A549 (cell line): Measurements from ENCODE around the gene PIM3. TPM values are rescaled to one million over a fixed set of nuclear protein-coding genes. Genes with fewer than 3 reads are reported as not detected.
A peak's percentile ranks its signal among the peaks of the same experiment; 100 is the strongest.

Experiments
- ATAC-seq, 2 experiments: fragments of 200-7000 bp in 1 of 2; fragments of >200 bp in 1 of 2; cut with Nextera tagmentation in 1 of 2; cut with Tn5 transposase in 1 of 2; 3 replicates each; pipeline versions ENCODE4 v1.8.0 to v1.9.1; 2018 to 2020; ENCODE audit warnings: mild to moderate bottlenecking in 1 of 2, moderate library complexity in 1 of 2
- CTCF ChIA-PET: fragments of 300-600 bp; sonication (Branson Sonifier 250); formaldehyde crosslinking; extraction: SDS; loops from one replicate; lab custom pipeline; 2021; ENCODE audit warnings: antibody characterized with exemption, inconsistent platforms; lab: Yijun Ruan, JAX
- POLR2A ChIA-PET: fragments of 350-600 bp; formaldehyde crosslinking; extraction: SDS; loops from one replicate; lab custom pipeline; 2021; ENCODE audit warnings: antibody characterized with exemption, inconsistent platforms; lab: Yijun Ruan, JAX
- DNase-seq, 2 experiments: peaks; one replicate each; pipeline versions ENCODE4 v3.0.0 to v3.0.0-alpha.2; 2011 to 2016; ENCODE audit warnings: low read depth in 1 of 2, low spot score in 1 of 2
- FAIRE-seq: peaks from 2 replicates; lab custom pipeline; 2011; peaks lifted over from hg19 to GRCh38; lab: Jason Lieb, UNC
- H3K27ac ChIP-seq, 2 experiments: fragments of >200 bp; sonication (Bioruptor Twin); formaldehyde crosslinking; 3 replicates each; pipeline ENCODE4 v1.5.1; 2016 to 2017
- H3K4me1 ChIP-seq: fragments of >200 bp; sonication (Bioruptor Twin); formaldehyde crosslinking; 3 replicates; pipeline ENCODE4 v1.6.1; 2016
- H3K4me2 ChIP-seq: fragments of >200 bp; sonication (Bioruptor Twin); formaldehyde crosslinking; 3 replicates; pipeline ENCODE4 v1.6.1; 2016
- H3K4me3 ChIP-seq: fragments of >200 bp; sonication (Bioruptor Twin); formaldehyde crosslinking; 3 replicates; pipeline ENCODE4 v1.5.1; 2016
- H3K9me3 ChIP-seq: fragments of >200 bp; sonication (Bioruptor Twin); formaldehyde crosslinking; 3 replicates; pipeline ENCODE4 v1.6.1; 2016
- ATOH8 ChIP-seq: fragments of 250-450 bp; sonication (Bioruptor Pico); IDR thresholded peaks from 2 replicates; pipeline ENCODE4 v1.5.0; 2020; ENCODE audit warnings: low read depth, mild to moderate bottlenecking, moderate library complexity
- EHMT2 ChIP-seq: fragments of 200-600 bp; sonication (generic); IDR thresholded peaks from 2 replicates; pipeline ENCODE4 v1.6.1; 2016; ENCODE audit warnings: antibody characterized with exemption, low read depth, mild to moderate bottlenecking, moderate library complexity
- ELK1 ChIP-seq: fragments of 150-350 bp; IDR thresholded peaks from 2 replicates; pipeline ENCODE4 v1.6.1; 2014; ENCODE audit warnings: low read depth, mild to moderate bottlenecking, low read length
- EP300 ChIP-seq, 2 experiments: fragments of >200 bp; sonication (Bioruptor Twin); formaldehyde crosslinking; IDR thresholded peaks; 2 replicates in 1 of 2; 3 replicates in 1 of 2; pipeline ENCODE4 v1.6.1; 2016 to 2017
- HDAC2 ChIP-seq: fragments of 200-600 bp; sonication (generic); IDR thresholded peaks from 2 replicates; pipeline ENCODE4 v1.6.1; 2016
- HOXA7 ChIP-seq: fragments of 250-450 bp; sonication (Bioruptor Pico); IDR thresholded peaks from 2 replicates; pipeline ENCODE4 v1.5.0; 2020; ENCODE audit warnings: mild to moderate bottlenecking, moderate library complexity
- HOXB13 ChIP-seq: fragments of 250-450 bp; sonication (Bioruptor Pico); IDR thresholded peaks from 2 replicates; pipeline ENCODE4 v1.5.0; 2020; ENCODE audit warnings: low read depth, mild to moderate bottlenecking, moderate library complexity
- KDM1A ChIP-seq: fragments of 200-600 bp; sonication (generic); IDR thresholded peaks from 2 replicates; pipeline ENCODE4 v1.6.1; 2016; ENCODE audit warnings: low read depth, mild to moderate bottlenecking
- MAX ChIP-seq: IDR thresholded peaks from 2 replicates; pipeline ENCODE4 v1.6.1; 2012
- NFE2L2 ChIP-seq: fragments of 150-350 bp; conservative IDR thresholded peaks from 2 replicates; pipeline ENCODE4 v1.6.1; 2014; ENCODE audit warnings: low read length
- RAD21 ChIP-seq, 2 experiments: fragments of >200 bp in 1 of 2; sonication (Bioruptor Twin) in 1 of 2; formaldehyde crosslinking in 1 of 2; IDR thresholded peaks in 1 of 2; conservative IDR thresholded peaks in 1 of 2; 2 replicates in 1 of 2; 3 replicates in 1 of 2; pipeline ENCODE4 v1.6.1; 2012 to 2018; ENCODE audit warnings: inconsistent platforms in 1 of 2
- REST ChIP-seq: fragments of 200-600 bp; sonication (generic); IDR thresholded peaks from 2 replicates; pipeline ENCODE4 v1.6.1; 2016; ENCODE audit warnings: antibody characterized with exemption, mild to moderate bottlenecking, moderate library complexity
- RFX5 ChIP-seq: fragments of 450-650 bp; IDR thresholded peaks from 2 replicates; pipeline ENCODE4 v1.7.1; 2014; ENCODE audit warnings: antibody characterized with exemption, mild to moderate bottlenecking, moderate library complexity
- SMC3 ChIP-seq: fragments of >200 bp; sonication (Bioruptor Twin); formaldehyde crosslinking; IDR thresholded peaks from 3 replicates; pipeline ENCODE4 v1.6.1; 2018; ENCODE audit warnings: inconsistent platforms
- ZC3H11A ChIP-seq: fragments of 450-650 bp; IDR thresholded peaks from 2 replicates; pipeline ENCODE4 v1.6.1; 2014; ENCODE audit warnings: antibody characterized with exemption, mild to moderate bottlenecking
- ZNF302 ChIP-seq: fragments of 250-450 bp; sonication (Bioruptor Pico); IDR thresholded peaks from 2 replicates; pipeline ENCODE4 v1.9.0; 2021; ENCODE audit warnings: inconsistent platforms, mild to moderate bottlenecking, moderate library complexity
- WGBS: methylation state at CpG from one replicate; pipeline ENCODE4 v1.1.6; 2017; ENCODE audit errors: missing lambda C conversion rate; 5-methylcytosine and 5-hydroxymethylcytosine counted together
- polyA plus RNA-seq, 4 experiments: library from polyadenylated mRNA; depleted of rRNA in 3 of 4; stranded (reverse); fragments of >200 nt; fragmentation: RNase III in 1 of 4; extraction: RNeasy Plus Mini Kit Qiagen cat#74134 plus additional on column Dnase treatment in 1 of 4; gene quantifications; 2 replicates in 3 of 4; 3 replicates in 1 of 4; pipeline ENCODE4 v1.2.3, GENCODE V29; 2011 to 2017

The PIM3 gene
- polyA plus RNA-seq, 2 of the 4 experiments (the other 2 are of a cell fraction) = 4.4 to 11.3 TPM

- Histone ChIP-seq H3K9me3 (no peaks in the 10 kb centered on the region), H3K4me2 (no peak overlapping the region), H3K27ac (no peak overlapping the region), H3K4me3 (no peak overlapping the region)
- ATAC-seq (no peak), FAIRE-seq (no peak)
- POLR2A ChIA-PET = no interaction called here
- TF ChIP-seq ATOH8 (CRISPR knock-in tag) (no peak), EHMT2 (no peak), SMC3 (no peak), EP300 (IDR thresholded peaks at IDR 0.05) (no peak), REST (peak; percentile 73)
- TF ChIP-seq, all 56 proteins: peak for 1
- CTCF ChIA-PET = interaction anchor here (1.5 kb wide), 1 partner anchor 59 kb away, joined by 4 read pairs; no protein-coding TSS in a partner anchor
- 86% methylated on average over 10 of the region's 12 CpGs for WGBS
- H3K4me1 ChIP-seq = peaks cover 5% of the 10 kb centered on the region; the same call in 1 of the 3 replicates
- no peak for DNase-seq
Measured at GRCh38 chr22:49915610-49916009, 45.0 kb upstream of the PIM3 start.

- ChIA-PET CTCF (no interaction called here), POLR2A (no interaction called here)
- Histone ChIP-seq H3K27ac (no peak overlapping the region), H3K9me3 (no peaks in the 10 kb centered on the region), H3K4me1 (peaks cover 5% of the 10 kb centered on the region; the same call in 1 of the 3 replicates), H3K4me2 (no peak overlapping the region), H3K4me3 (no peak overlapping the region)
- 83% methylated on average over 11 of the region's 11 CpGs for WGBS
- DNase-seq = no peak
- TF ChIP-seq KDM1A (no peak), ELK1 (no peak), MAX (no peak), ZC3H11A (no peak), HOXB13 (CRISPR knock-in tag) (no peak), NFE2L2 (no peak), HDAC2 (no peak), RAD21 (conservative IDR thresholded peaks at IDR 0.05 in 1 of 2, IDR thresholded peaks at IDR 0.05 in 1 of 2) (no peak), HOXA7 (CRISPR knock-in tag) (no peak), ZNF302 (no peak), RFX5 (no peak)
- ATAC-seq = no peak
- no peak for FAIRE-seq
Measured at GRCh38 chr22:49916831-49917230, 43.7 kb upstream of the PIM3 start.
